ENCODE results near the gene RETN. TPM values are rescaled to one million over a fixed set of nuclear protein-coding genes. Genes with fewer than 3 reads are reported as not detected.

RETN gene
- total RNA-seq, 1 donor from 2014 or later, result 1.7 TPM

DNA sequence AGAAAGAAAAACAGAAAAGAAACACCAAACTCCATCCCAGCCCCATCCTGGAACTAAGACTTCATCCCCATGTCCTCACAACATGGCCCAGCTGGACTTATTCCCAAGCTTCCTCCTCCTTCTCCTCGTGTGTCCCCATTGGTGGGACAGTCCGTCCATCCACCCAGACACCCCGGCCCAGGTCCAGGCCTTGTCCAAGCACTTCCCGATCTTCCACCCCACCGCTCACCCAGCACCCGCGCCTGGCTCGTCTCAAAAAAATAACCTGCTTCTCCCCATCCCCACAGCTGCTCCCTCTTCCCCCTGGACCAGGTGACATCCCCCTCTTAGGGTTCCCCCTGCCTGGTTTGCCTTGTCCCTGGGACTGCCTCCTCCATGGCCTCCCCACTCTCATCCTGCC is 34.5 kb downstream of the RETN start:
- H3K36me3 ChIP-seq (ENCODE audit: control insufficient read depth, insufficient read depth, low read length), result no peaks in the 10 kb centered on the region
- no peak for TF ChIP-seq CTCF (IDR thresholded peaks at IDR 0.05; ENCODE audit: insufficient read depth, low read length, poor library complexity, severe bottlenecking)
- DNase-seq (ENCODE audit: low read depth), result no peak
- no peak overlapping the region for H3K4me3 ChIP-seq (ENCODE audit: low read depth, low read length)
- H3K27me3 ChIP-seq (ENCODE audit: control insufficient read depth, insufficient read depth, low read length), result peaks cover 7% of the 10 kb centered on the region

- H3K27me3 ChIP-seq (ENCODE audit: control insufficient read depth, insufficient read depth, low read length), result no peaks in the 10 kb centered on the region
- no peaks in the 10 kb centered on the region for H3K36me3 ChIP-seq (ENCODE audit: control insufficient read depth, insufficient read depth, low read length)
- no peak for TF ChIP-seq CTCF (IDR thresholded peaks at IDR 0.05; ENCODE audit: insufficient read depth, low read length, poor library complexity, severe bottlenecking)
- no peak for DNase-seq (ENCODE audit: low read depth)
- H3K4me3 ChIP-seq (ENCODE audit: low read depth, low read length), result no peak overlapping the region
These were observed 35.6 kb downstream of the RETN start for GRCh38 chr19:7704280-7705060.

- TF ChIP-seq CTCF (IDR thresholded peaks at IDR 0.05; ENCODE audit: insufficient read depth, low read length, poor library complexity, severe bottlenecking), result no peak
- no peaks in the 10 kb centered on the region for H3K36me3 ChIP-seq (ENCODE audit: control insufficient read depth, insufficient read depth, low read length)
- H3K27me3 ChIP-seq (ENCODE audit: control insufficient read depth, insufficient read depth, low read length), result no peaks in the 10 kb centered on the region
- DNase-seq (ENCODE audit: low read depth), result no peak
- no peak overlapping the region for H3K4me3 ChIP-seq (ENCODE audit: low read depth, low read length)
These were observed 36.7 kb downstream of the RETN start for GRCh38 chr19:7705387-7706187.

GRCh38 chr19:7706188-7706954 is 37.5 kb downstream of the RETN start:
- H3K36me3 ChIP-seq (ENCODE audit: control insufficient read depth, insufficient read depth, low read length), result no peaks in the 10 kb centered on the region
- no peaks in the 10 kb centered on the region for H3K27me3 ChIP-seq (ENCODE audit: control insufficient read depth, insufficient read depth, low read length)
- TF ChIP-seq CTCF (IDR thresholded peaks at IDR 0.05; ENCODE audit: insufficient read depth, low read length, poor library complexity, severe bottlenecking), result no peak
- DNase-seq (ENCODE audit: low read depth), result no peak
- no peak overlapping the region for H3K4me3 ChIP-seq (ENCODE audit: low read depth, low read length)

DNA sequence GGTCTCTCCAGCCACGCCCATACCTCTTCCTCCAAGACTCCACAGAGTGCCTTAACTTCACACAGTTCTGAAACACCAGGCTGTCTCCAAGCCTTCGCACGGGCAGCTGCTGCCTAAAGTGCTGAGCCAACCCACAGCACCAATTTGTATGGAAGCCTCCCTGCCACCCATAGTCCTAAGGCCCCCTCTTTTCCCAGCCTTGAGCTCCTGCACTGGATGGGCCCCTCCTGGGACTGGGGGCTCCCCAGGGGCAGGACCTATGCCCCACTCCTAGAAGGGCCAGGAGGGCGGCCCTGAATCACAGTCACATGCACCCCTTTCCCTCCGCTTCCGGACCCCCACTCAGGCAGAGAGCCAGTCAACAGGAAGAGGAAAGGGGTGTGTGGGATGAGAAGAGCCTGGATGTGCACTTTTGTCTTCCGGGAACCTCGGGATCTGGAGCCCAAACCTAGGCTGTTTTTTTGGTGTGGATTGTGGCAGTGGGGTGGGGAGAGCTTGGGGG is 38.2 kb downstream of the RETN start:
- TF ChIP-seq CTCF (IDR thresholded peaks at IDR 0.05; ENCODE audit: insufficient read depth, low read length, poor library complexity, severe bottlenecking), result no peak
- Histone ChIP-seq H3K4me3 (ENCODE audit: low read depth, low read length) (no peak overlapping the region), H3K27me3 (ENCODE audit: control insufficient read depth, insufficient read depth, low read length) (no peaks in the 10 kb centered on the region), H3K36me3 (ENCODE audit: control insufficient read depth, insufficient read depth, low read length) (no peaks in the 10 kb centered on the region)
- DNase-seq (ENCODE audit: low read depth), result no peak

Data from kidney epithelial cell (primary cell).